Measurements from ENCODE around the gene TRAK1.

The TRAK1 gene

GRCh38 chr3:42067326-42067725 lies 23.8 kb upstream of the TRAK1 start:
- no peak for DNase-seq

GRCh38 chr3:42068303-42069088 lies 22.7 kb upstream of the TRAK1 start:
- no peak for DNase-seq

- no peak for DNase-seq
Measured at GRCh38 chr3:42070089-42070488, 21.1 kb upstream of the TRAK1 start.

GRCh38 chr3:42070524-42070923 lies 20.6 kb upstream of the TRAK1 start:
- no peak for DNase-seq

GRCh38 chr3:42071904-42072812 lies 19.0 kb upstream of the TRAK1 start:
- no peak for DNase-seq

GRCh38 chr3:42072831-42073301 lies 18.3 kb upstream of the TRAK1 start:
- no peak for DNase-seq

- no peak for DNase-seq
Measured at GRCh38 chr3:42077785-42078184, 13.4 kb upstream of the TRAK1 start.

- DNase-seq = no peak
Measured at GRCh38 chr3:42078677-42079076, 12.5 kb upstream of the TRAK1 start.

- no peak for DNase-seq
Measured at GRCh38 chr3:42079701-42080452, 11.3 kb upstream of the TRAK1 start.

- DNase-seq = no peak
Measured at GRCh38 chr3:42080453-42080872, 10.7 kb upstream of the TRAK1 start.

- no peak for DNase-seq
Measured at GRCh38 chr3:42081838-42082473, 9.2 kb upstream of the TRAK1 start.

- DNase-seq = no peak
Measured at GRCh38 chr3:42084586-42084985, 6.6 kb upstream of the TRAK1 start.

- DNase-seq = no peak
Measured at GRCh38 chr3:42085641-42086376, 5.3 kb upstream of the TRAK1 start.

GRCh38 chr3:42088803-42089530 lies 2.2 kb upstream of the TRAK1 start:
- DNase-seq = no peak

- DNase-seq = no peak
Measured at GRCh38 chr3:42092006-42092405, 849 bp downstream of the TRAK1 start.

GRCh38 chr3:42094128-42094527 lies 3.0 kb downstream of the TRAK1 start:
- no peak for DNase-seq

- DNase-seq = no peak
Measured at GRCh38 chr3:42094691-42095391, 3.7 kb downstream of the TRAK1 start.

- no peak for DNase-seq
Measured at GRCh38 chr3:42095540-42095939, 4.4 kb downstream of the TRAK1 start.

GRCh38 chr3:42096796-42097565 lies 5.8 kb downstream of the TRAK1 start:
- no peak for DNase-seq

- DNase-seq = no peak
Measured at GRCh38 chr3:42097566-42097946, 6.4 kb downstream of the TRAK1 start.
